ENCODE measurements around the gene FER. TPM values are rescaled to one million over a fixed set of nuclear protein-coding genes. Genes with fewer than 3 reads are reported as not detected.

Gene FER
- total RNA-seq, 1 experiment from 2014 or later, result 18.0 TPM

DNA sequence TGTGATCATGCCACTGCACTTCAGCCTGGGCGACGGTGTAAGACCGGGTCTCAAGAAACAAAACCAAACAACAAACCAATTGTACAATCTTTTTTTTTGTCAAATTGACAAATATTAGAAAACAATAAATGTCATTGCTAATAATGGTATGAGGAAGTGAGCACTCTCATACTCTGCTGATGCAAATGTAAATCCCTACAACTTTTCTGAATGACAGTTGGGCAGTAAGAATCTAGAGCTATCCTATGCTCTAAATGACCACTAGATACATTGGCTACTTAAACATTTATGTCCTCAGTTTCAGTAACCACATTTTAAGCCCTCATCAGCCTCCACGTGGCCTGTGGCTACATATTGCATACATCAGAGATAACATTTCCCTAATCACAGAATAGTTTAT lies 256.2 kb downstream of the FER start:
- H4K8ac ChIP-seq (replicated peaks; ENCODE audit: insufficient read length, low read depth, low read length), result no peak overlapping the region
- H3K79me2 ChIP-seq (ENCODE audit: insufficient read depth, low read length), result no peaks in the 10 kb centered on the region
- no peak overlapping the region for H3K4ac ChIP-seq (ENCODE audit: low read depth, low read length)
- H3K23me2 ChIP-seq (ENCODE audit: insufficient read length, low read depth, low read length, poor library complexity, severe bottlenecking), result no peaks in the 10 kb centered on the region
- H4K5ac ChIP-seq (ENCODE audit: insufficient read length, low read depth, low read length), result no peak overlapping the region
- H2BK12ac ChIP-seq (ENCODE audit: insufficient read length, low read depth, low read length), result no peak overlapping the region
- no peak overlapping the region for H3K27ac ChIP-seq (ENCODE audit: insufficient read length, low read depth, low read length)
- H3K79me1 ChIP-seq (ENCODE audit: insufficient read depth, low read depth, low read length, poor library complexity, severe bottlenecking), result no peaks in the 10 kb centered on the region
- no peak overlapping the region for H3K56ac ChIP-seq (ENCODE audit: insufficient read length, low read depth, low read length)
- H2AFZ ChIP-seq (ENCODE audit: low read length), result no peak overlapping the region
- no peak overlapping the region for H2BK5ac ChIP-seq (ENCODE audit: insufficient read length, low read length)
- no peaks in the 10 kb centered on the region for H4K20me1 ChIP-seq (ENCODE audit: control insufficient read depth, insufficient read depth, insufficient read length)
- H2BK15ac ChIP-seq (ENCODE audit: low read depth, low read length), result no peak overlapping the region
- Mint-ChIP-seq H3K27ac (no peak overlapping the region), H3K4me3 (no peak overlapping the region), H3K4me1 (no peaks in the 10 kb centered on the region), H3K27me3 (ENCODE audit: low read depth) (no peaks in the 10 kb centered on the region), H3K9me3 (no peaks in the 10 kb centered on the region), H3K36me3 (ENCODE audit: insufficient read depth in 1 of 3, low read depth in 3 of 3) (0 out of 7 replicates have a peak, but pooled peaks cover 0 to 3% (median 0%) of the 10 kb centered on the region in 3 experiments)
- DNase-seq, result no peak
- no peak overlapping the region for H2BK120ac ChIP-seq (ENCODE audit: low read depth, low read length, poor library complexity, severe bottlenecking)
- no peak overlapping the region for H3T11ph ChIP-seq (ENCODE audit: low read length)
- H3K4me1 ChIP-seq (ENCODE audit: insufficient read depth, low read length), result no peaks in the 10 kb centered on the region
- H3K23ac ChIP-seq (ENCODE audit: insufficient read length, low read depth, low read length), result no peak overlapping the region
- no peak overlapping the region for H2AK5ac ChIP-seq (ENCODE audit: insufficient read length, low read length)
- no peaks in the 10 kb centered on the region for H3K27me3 ChIP-seq (ENCODE audit: insufficient read depth, low read length)
- H3K14ac ChIP-seq (ENCODE audit: insufficient read depth, low read length), result no peak overlapping the region
- H4K91ac ChIP-seq (ENCODE audit: insufficient read length, low read depth, low read length), result no peak overlapping the region
- TF ChIP-seq, protein P1, sequence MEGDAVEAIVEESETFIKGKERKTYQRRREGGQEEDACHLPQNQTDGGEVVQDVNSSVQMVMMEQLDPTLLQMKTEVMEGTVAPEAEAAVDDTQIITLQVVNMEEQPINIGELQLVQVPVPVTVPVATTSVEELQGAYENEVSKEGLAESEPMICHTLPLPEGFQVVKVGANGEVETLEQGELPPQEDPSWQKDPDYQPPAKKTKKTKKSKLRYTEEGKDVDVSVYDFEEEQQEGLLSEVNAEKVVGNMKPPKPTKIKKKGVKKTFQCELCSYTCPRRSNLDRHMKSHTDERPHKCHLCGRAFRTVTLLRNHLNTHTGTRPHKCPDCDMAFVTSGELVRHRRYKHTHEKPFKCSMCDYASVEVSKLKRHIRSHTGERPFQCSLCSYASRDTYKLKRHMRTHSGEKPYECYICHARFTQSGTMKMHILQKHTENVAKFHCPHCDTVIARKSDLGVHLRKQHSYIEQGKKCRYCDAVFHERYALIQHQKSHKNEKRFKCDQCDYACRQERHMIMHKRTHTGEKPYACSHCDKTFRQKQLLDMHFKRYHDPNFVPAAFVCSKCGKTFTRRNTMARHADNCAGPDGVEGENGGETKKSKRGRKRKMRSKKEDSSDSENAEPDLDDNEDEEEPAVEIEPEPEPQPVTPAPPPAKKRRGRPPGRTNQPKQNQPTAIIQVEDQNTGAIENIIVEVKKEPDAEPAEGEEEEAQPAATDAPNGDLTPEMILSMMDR (conservative IDR thresholded peaks at IDR 0.05), result no peak
- no peak overlapping the region for H3K18ac ChIP-seq (ENCODE audit: insufficient read length, low read depth, low read length)
- H2BK20ac ChIP-seq (ENCODE audit: low read depth, low read length, poor library complexity, severe bottlenecking), result no peak overlapping the region
- no peak overlapping the region for H3K9ac ChIP-seq (ENCODE audit: extremely low read depth, insufficient read length, low read length)
- H3K9me3 ChIP-seq (ENCODE audit: control insufficient read depth, low read depth, low read length), result no peaks in the 10 kb centered on the region
- H3K4me2 ChIP-seq (ENCODE audit: insufficient read depth, insufficient read length, low read length), result no peak overlapping the region
- no CpG with 5 or more reads among the region's 4 CpGs for WGBS (ENCODE audit: extremely low coverage, insufficient read length, low lambda C conversion rate)
